ENCODE measurements around the gene TXNDC16.

GRCh38 chr14:52547526-52547925 lies 4.8 kb downstream of the TXNDC16 start:
- TF ChIP-seq, protein P1, sequence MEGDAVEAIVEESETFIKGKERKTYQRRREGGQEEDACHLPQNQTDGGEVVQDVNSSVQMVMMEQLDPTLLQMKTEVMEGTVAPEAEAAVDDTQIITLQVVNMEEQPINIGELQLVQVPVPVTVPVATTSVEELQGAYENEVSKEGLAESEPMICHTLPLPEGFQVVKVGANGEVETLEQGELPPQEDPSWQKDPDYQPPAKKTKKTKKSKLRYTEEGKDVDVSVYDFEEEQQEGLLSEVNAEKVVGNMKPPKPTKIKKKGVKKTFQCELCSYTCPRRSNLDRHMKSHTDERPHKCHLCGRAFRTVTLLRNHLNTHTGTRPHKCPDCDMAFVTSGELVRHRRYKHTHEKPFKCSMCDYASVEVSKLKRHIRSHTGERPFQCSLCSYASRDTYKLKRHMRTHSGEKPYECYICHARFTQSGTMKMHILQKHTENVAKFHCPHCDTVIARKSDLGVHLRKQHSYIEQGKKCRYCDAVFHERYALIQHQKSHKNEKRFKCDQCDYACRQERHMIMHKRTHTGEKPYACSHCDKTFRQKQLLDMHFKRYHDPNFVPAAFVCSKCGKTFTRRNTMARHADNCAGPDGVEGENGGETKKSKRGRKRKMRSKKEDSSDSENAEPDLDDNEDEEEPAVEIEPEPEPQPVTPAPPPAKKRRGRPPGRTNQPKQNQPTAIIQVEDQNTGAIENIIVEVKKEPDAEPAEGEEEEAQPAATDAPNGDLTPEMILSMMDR (IDR thresholded peaks at IDR 0.05): no peak
- TF ChIP-seq POLR2A (IDR thresholded peaks at IDR 0.05) (no peak), POLR2AphosphoS5 (IDR thresholded peaks at IDR 0.05) (no peak), EP300 (IDR thresholded peaks at IDR 0.05) (no peak)

All from stomach (tissue), 4 donors.